K562 (cell line): Measurements from ENCODE around the gene TMEM239. TPM values are rescaled to one million over a fixed set of nuclear protein-coding genes. Genes with fewer than 3 reads are reported as not detected.

Source experiments
- HMG20A ChIP-seq: fragments of 450-650 bp; formaldehyde crosslinking; conservative IDR thresholded peaks from 2 replicates; pipeline ENCODE4 v1.4.0; 2020; ENCODE audit warnings: mild to moderate bottlenecking, mixed read lengths
- NKRF ChIP-seq: fragments of 450-650 bp; IDR thresholded peaks from 2 replicates; pipeline ENCODE4 v1.6.1; 2016; ENCODE audit warnings: borderline replicate concordance
- POLR2G ChIP-seq: fragments of 200-400 bp; formaldehyde crosslinking; IDR thresholded peaks from 2 replicates; pipeline ENCODE4 v1.6.1; 2017; ENCODE audit warnings: low read depth, mild to moderate bottlenecking, antibody characterized with exemption, low read length, moderate library complexity
- ZBTB40 ChIP-seq, 2 experiments: fragments of 450-650 bp in 1 of 2; sonication (generic) in 1 of 2; formaldehyde crosslinking in 1 of 2; IDR thresholded peaks; 2 replicates each; pipeline versions ENCODE4 v1.7.1 to v1.9.0; 2016 to 2022; ENCODE audit warnings: inconsistent platforms in 1 of 2, mild to moderate bottlenecking in 1 of 2, missing genetic modification reagents in 1 of 2
- ZNF124 ChIP-seq: sonication (generic); formaldehyde crosslinking; IDR thresholded peaks from 2 replicates; pipeline ENCODE4 v1.8.1; 2022; ENCODE audit warnings: missing genetic modification reagents
- ZNF146 ChIP-seq: IDR thresholded peaks from one replicate; pipeline ENCODE4 v1.6.1; 2018; ENCODE audit warnings: missing compliant biosample characterization; ENCODE audit not compliant: unreplicated experiment
- polyA plus RNA-seq, 8 experiments: library from polyadenylated mRNA; depleted of rRNA in 4 of 8; stranded (reverse) in 5 of 8; unstranded in 3 of 8; fragments of >200 nt; fragmentation: Nextera tagmentation in 2 of 8; fragmentation: Illumina TruSeq in 1 of 8; extraction: Ambion mirVana in 2 of 8; extraction: Trizol in 1 of 8; gene quantifications; 2 replicates each; pipeline versions ENCODE4 v1.2.1 to v1.2.3, GENCODE V29; 2011 to 2014; ENCODE audit warnings: inconsistent platforms in 1 of 8, missing spikeins in 1 of 8
- total RNA-seq, 7 experiments: library from RNA; depleted of rRNA in 6 of 7; stranded (reverse); fragments of >200 nt in 6 of 7; fragmentation: Illumina TruSeq in 2 of 7; extraction: Trizol in 2 of 7; gene quantifications; 2 replicates each; pipeline versions ENCODE4 v1.2.1 to v1.2.3, GENCODE V29; 2011 to 2021; ENCODE audit warnings: low replicate concordance in 1 of 7
- TF ChIP-seq, protein P1 (sequence below): fragments of 250-450 bp; sonication (Bioruptor Pico); IDR thresholded peaks from 2 replicates; pipeline ENCODE4 v1.4.0; 2020; ENCODE audit warnings: mild to moderate bottlenecking
- TF ChIP-seq, protein P2 (sequence below): sonication (generic); formaldehyde crosslinking; IDR thresholded peaks from 2 replicates; pipeline ENCODE4 v1.8.0; 2022; ENCODE audit warnings: missing genetic modification reagents, mild to moderate bottlenecking, borderline replicate concordance

Gene TMEM239
- total and polyA plus RNA-seq, 9 of the 15 experiments (the other 6 are each of a cell fraction or from before 2014, with no cell fraction given), result not detected

DNA sequence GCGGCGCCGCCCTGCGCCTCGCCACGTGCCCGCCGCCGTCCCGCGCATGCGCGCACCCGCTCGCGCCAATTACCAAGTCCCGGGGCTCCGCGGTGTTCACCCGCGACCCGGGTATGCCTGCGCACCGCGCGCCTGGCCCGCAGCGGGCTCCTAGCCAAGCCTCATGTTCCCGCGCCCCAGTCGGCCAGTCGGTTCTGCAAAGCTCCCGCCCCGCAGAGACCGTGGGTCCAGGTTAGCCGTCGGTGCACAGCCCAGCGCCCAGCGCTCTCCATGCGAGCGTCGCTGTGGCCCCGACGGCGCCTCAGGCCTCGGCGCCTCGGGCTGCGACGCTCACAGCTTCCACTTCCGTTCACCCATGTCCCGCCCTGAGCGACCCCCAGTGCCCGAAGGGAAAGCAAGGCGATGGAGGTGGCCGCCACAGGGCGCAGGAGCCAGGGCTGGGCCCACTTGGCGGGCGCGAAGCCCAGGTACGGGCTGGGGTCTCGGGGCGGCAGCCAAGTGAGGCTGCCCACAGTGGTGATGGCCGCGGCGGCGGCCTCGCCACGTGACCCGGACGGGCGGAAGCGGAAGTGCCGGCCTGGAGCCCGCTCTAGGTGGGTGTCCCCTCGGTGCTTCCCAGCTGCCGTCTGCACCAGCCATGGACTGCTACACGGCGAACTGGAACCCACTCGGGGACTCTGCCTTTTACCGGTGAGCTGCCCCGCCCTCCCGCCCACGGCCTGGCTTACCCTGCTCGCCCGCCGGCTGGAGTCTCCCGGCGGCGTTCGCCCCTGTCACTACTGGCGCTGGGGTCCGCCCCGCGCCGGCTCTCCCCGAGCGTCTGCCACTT is 24.2 kb downstream of the TMEM239 start, which contains the start of the genes PCED1A and VPS16 (continued):
- TF ChIP-seq ZBTB40 (IDR thresholded peaks at IDR 0.05) (peak; percentile 95), ZBTB40 (CRISPR knock-in tag; IDR thresholded peaks at IDR 0.05) (no peak), HMG20A (no peak), NKRF (no peak), ZNF146 (CRISPR knock-in tag) (no peak), ZNF124 (CRISPR knock-in tag) (no peak), POLR2G (peak; percentile 84)
- TF ChIP-seq, protein P1, sequence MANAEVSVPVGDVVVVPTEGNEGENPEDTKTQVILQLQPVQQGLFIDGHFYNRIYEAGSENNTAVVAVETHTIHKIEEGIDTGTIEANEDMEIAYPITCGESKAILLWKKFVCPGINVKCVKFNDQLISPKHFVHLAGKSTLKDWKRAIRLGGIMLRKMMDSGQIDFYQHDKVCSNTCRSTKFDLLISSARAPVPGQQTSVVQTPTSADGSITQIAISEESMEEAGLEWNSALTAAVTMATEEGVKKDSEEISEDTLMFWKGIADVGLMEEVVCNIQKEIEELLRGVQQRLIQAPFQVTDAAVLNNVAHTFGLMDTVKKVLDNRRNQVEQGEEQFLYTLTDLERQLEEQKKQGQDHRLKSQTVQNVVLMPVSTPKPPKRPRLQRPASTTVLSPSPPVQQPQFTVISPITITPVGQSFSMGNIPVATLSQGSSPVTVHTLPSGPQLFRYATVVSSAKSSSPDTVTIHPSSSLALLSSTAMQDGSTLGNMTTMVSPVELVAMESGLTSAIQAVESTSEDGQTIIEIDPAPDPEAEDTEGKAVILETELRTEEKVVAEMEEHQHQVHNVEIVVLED (CRISPR knock-in tag), result no peak
- TF ChIP-seq, protein P2, sequence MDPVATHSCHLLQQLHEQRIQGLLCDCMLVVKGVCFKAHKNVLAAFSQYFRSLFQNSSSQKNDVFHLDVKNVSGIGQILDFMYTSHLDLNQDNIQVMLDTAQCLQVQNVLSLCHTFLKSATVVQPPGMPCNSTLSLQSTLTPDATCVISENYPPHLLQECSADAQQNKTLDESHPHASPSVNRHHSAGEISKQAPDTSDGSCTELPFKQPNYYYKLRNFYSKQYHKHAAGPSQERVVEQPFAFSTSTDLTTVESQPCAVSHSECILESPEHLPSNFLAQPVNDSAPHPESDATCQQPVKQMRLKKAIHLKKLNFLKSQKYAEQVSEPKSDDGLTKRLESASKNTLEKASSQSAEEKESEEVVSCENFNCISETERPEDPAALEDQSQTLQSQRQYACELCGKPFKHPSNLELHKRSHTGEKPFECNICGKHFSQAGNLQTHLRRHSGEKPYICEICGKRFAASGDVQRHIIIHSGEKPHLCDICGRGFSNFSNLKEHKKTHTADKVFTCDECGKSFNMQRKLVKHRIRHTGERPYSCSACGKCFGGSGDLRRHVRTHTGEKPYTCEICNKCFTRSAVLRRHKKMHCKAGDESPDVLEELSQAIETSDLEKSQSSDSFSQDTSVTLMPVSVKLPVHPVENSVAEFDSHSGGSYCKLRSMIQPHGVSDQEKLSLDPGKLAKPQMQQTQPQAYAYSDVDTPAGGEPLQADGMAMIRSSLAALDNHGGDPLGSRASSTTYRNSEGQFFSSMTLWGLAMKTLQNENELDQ, result no peak
